Occipital lobe (tissue), 2 donors: Measurements from ENCODE around the gene GPC6. TPM values are rescaled to one million over a fixed set of nuclear protein-coding genes. Genes with fewer than 3 reads are reported as not detected.
"Not testable (repeated sequence)": the region's sequence is repeated elsewhere in the genome, so short reads cannot be mapped to it uniquely, and the experiment has no call there.

Experiments used
- DNase-seq: peaks from one replicate; lab custom pipeline; 2025; lab: John Stamatoyannopoulos, UW
- total RNA-seq: library from RNA; depleted of rRNA; stranded (reverse); fragments of >200 nt; gene quantifications from one replicate; pipeline ENCODE4 v1.2.3, GENCODE V29; 2014

GPC6 gene
- 9.8 TPM for total RNA-seq

DNA sequence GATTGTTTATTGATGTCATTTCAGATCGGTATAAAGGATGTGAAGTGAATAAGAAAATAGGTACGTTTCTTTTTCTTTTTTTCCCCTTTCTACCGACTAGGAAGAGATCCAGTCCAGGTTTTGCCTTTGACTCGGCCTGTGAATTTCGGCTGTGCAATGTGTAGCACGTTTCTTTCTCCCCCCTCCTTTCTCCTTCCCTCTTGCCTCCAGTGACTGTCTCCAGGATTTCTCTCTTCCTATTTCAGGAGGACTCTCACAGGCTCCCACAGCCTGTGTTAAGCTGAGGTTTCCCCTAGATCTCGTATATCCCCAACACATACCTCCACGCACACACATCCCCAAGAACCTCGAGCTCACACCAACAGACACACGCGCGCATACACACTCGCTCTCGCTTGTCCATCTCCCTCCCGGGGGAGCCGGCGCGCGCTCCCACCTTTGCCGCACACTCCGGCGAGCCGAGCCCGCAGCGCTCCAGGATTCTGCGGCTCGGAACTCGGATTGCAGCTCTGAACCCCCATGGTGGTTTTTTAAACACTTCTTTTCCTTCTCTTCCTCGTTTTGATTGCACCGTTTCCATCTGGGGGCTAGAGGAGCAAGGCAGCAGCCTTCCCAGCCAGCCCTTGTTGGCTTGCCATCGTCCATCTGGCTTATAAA, at the start of gene GPC6:
GPC6 (plus strand) TSS at position 185 of the 657 bp plus-strand sequence.
- peak; percentile 31 for DNase-seq

DNA sequence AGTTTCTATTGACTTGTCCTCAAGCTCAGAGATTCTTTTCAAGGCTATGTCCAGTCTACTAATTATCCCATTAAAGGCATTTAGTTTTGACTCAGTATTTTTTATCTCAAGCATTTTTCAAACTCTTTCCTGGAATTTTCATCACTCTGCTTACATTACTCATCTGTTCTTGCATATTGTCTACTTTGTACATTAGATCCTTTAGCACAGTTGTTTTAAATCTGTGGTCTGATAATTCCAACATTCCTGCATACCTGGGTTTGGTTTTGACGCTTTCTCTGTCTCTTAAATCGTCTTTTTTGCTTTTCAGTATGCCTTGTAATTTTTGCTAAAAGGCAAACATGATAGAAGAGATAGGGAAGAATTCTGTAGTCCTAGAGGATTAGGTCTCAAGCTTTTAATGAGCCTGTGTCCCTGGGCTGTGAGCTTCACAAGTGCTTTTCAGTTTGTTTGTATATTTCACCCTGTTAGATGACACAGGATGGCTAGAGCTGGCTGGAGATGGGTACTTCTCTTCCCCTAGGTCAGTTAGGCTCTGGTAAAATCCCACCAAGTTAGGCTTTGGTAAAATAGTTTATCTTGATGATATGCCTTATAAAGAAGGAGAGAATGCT, 46.1 kb upstream of the GPC6 start:
- no peak for DNase-seq

DNA sequence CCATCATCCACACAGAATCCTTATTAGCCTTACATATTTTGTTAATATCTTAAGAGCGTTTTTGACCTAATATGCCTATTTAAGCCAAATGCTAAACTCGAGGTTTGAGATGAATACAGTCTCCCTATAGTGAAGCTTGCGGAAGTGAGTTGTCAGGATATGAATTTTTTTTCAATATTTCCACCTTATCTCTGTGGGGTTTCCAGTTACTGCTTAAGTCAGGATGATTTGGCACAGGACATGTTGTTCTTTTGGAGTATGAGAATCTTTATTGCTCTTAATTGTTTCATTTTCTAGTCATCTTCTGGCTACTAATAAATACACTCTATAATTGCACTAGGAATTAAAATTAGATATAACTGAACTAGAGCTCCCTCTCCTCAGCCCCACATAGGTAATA, 44.2 kb upstream of the GPC6 start:
- DNase-seq = no peak

- DNase-seq = no peak
These were observed 43.3 kb upstream of the GPC6 start for GRCh38 chr13:93183302-93183701.

- DNase-seq = no peak
These were observed 36.6 kb upstream of the GPC6 start for GRCh38 chr13:93190006-93190405.

DNA sequence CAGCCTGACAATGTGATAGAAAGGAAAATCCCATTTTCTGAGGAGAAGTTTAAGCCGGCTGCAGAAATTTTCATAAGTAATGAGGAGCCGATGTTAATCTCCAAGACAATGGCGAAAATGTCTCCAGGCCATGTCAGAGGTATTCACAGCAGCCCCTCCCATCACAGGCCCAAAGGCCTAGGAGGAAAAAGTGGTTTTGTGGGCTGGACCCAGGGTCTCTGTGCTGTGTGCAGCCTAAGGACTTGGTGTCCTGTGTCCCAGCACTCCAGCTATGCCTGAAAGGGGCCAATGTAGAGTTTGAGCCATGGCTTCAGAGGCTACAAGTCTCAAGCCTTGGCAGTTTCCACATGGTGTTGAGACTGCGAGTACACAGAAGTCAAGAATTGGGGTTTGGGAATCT, 32.9 kb upstream of the GPC6 start:
- no peak for DNase-seq

- no peak for DNase-seq
These were observed 26.8 kb upstream of the GPC6 start for GRCh38 chr13:93199856-93200255.

DNA sequence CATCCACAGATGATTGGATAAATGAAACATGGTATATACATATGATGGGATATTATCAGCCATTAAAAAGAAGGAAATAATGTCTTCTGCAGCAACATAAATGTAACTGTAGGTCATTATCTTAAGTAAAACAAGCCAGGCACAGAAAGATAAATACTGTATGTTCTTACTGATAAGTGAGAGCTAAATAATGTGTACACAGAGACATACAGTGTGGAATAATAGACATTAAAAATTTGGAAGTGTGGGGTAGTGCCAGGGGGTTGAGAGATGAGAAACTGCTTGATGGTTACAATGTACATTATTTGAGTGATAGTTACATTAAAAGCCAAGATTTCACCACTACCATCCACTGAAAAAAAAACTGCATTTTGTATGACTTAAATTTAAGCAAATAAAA, 26.0 kb upstream of the GPC6 start:
- DNase-seq = no peak

GRCh38 chr13:93201992-93202558, 24.5 kb upstream of the GPC6 start:
- DNase-seq = no peak

DNA sequence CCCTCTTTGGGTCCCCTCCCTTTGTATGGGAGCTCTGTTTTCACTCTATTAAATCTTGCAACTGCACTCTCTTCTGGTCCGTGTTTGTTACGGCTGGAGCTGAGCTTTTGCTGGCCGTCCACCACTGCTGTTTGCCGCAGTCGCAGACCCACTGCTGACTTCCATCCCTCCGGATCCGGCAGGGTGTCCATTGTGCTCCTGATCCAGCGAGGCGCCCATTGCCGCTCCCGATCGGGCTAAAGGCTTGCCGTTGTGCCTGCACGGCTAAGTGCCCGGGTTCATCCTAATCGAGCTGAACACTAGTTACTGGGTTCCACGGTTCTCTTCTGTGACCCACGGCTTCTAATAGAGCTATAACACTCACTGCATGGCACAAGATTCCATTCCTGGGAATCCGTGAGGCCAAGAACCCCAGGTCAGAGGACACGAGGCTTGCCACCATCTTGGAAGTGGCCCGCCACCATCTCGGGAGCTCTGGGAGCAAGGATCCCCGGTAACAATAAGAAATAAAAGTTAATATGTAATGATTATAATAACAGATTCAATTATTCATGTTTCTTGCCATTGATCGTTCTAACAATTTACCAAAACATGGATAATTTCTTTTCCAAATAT, 19.7 kb upstream of the GPC6 start:
- not testable (repeated sequence) for DNase-seq

- no peak for DNase-seq
These were observed 10.5 kb upstream of the GPC6 start for GRCh38 chr13:93216122-93216521.

DNA sequence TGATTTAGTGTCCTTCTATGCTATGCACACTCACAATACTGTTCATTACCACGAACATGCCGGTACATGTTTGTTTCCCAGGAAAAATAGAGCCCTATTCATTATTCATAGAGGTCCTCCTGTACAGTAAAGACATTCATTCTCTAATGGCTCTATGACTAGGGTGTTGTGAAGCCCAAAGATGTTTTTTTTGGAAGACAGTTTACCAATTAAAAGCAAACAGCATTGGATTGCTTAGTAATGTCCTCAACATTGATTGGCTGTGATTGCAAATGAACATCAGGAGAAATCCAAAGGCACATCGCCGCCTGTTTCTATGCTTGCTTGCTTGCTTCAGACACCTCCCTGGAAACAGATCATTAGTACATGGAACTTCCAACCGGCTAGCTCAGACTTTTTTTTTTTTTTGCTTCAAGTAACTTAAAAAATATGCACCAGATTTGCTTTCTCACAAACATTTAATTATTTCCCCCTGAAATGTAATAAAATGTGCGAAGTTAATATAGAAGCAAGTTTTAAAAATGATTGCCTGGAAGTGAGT, 8.8 kb upstream of the GPC6 start:
- no peak for DNase-seq

DNA sequence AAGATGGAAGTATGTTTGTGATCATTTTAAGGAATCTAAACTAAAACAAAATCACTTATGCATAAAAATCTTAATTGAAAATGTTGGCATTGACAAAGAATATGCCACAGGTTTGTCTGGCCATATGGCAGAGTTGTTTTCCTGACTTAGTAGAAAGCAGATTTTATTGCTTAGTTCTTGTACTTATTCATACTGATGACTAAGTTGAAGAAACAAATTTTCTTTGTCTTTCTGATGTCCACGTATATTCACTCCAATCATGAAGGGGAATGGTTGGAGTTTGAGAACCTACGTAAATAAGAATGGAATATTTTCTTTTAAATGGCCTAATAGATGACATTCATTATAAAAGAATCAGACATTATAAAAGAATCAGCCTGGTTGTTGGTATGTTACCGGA, 8.0 kb upstream of the GPC6 start:
- DNase-seq = no peak

DNA sequence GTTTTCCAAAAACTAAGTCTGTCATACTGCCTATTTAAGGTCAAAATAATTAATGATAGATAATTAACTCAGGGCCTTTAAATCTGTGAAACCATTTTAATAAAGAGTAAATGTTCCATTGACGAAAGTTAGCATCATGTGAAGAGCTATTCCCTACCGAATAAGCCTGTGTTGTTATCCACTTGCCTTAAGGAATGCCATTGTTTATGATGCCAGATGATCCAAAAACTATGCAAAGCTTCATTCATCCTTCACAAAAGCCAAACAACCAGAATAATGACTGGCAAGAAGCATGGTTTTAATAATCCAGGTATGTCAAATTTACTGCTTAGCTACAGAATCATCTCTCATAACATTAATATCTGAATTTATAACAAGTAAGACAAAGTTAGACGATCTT, 6.5 kb upstream of the GPC6 start:
- no peak for DNase-seq

GRCh38 chr13:93222976-93223375, 3.6 kb upstream of the GPC6 start:
- no peak for DNase-seq

- DNase-seq = no peak
These were observed 2.1 kb upstream of the GPC6 start for GRCh38 chr13:93224535-93224934.

DNA sequence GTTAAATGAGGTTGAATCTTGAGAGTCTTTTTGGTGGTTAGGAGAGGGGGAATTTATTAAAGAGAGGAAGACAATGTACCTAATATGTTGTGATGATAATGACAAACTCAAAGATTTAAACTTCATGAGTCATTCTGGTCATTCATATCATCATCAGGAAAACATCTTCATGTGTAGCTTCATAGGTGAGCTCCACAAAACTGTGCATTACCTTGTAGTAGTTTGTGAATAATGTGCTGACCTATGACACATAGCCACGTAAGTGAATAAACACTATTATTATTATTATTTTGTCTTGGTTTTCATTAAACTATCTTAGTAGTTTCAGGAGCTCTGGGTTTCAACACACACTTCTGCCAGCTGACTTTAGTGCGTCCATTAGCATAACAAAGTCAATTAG, 997 bp upstream of the GPC6 start:
- no peak for DNase-seq

DNA sequence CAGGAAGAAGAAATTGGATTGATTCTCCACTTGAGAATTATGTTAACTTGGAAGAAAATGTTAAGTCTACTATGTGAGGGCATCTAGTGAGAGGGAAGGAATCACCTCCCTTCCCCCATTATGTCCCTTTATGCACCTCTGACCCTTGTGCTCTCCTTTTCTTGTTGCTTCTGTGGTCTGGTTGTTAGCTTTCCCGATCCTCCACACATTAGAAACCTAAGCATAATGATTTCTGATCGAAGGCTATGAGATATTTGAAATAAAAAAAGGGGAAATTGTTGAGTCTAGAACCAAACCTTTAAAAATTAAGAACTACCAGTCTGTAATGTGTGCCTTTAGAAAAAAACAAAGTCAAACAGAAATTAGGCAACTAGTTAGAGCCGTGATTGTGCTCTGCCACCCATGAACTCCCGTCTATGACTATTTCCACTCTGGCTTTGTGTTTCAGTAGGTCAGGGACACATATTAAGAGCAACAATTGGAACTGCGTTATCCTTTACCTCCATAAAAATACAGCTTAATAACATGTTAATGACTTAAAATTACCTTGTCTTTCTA, 463 bp upstream of the GPC6 start:
- DNase-seq = no peak

DNA sequence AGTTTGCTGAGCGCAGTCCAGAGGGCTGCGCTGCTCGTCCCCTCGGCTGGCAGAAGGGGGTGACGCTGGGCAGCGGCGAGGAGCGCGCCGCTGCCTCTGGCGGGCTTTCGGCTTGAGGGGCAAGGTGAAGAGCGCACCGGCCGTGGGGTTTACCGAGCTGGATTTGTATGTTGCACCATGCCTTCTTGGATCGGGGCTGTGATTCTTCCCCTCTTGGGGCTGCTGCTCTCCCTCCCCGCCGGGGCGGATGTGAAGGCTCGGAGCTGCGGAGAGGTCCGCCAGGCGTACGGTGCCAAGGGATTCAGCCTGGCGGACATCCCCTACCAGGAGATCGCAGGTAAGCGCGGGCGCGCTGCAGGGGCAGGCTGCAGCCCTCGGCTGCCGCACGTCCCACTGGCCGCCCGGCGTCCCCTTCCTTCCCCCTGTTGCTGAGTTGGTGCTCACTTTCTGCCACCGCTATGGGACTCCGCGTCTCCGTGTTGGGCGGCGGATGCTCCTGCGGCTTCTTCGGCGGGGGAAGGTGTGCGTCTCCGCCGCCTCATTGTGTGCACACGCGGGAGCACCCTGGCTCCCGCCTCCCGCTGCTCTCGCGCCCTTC, 772 bp downstream of the GPC6 start:
- peak; percentile 31 for DNase-seq

- peak; percentile 72 for DNase-seq
These were observed 1.5 kb downstream of the GPC6 start for GRCh38 chr13:93227878-93228642.

GRCh38 chr13:93228643-93228937, 2.0 kb downstream of the GPC6 start:
- DNase-seq = no peak
